DND-41 (cell line): Measurements from ENCODE around the gene SRMS.

Experiments used
- EZH2 ChIP-seq: IDR thresholded peaks from 3 replicates; pipeline ENCODE4 v1.6.1; 2012; ENCODE audit warnings: borderline replicate concordance, low read depth, mild to moderate bottlenecking, moderate library complexity, low read length, inconsistent platforms; ENCODE audit not compliant: severe bottlenecking
- TF ChIP-seq, protein P1 (sequence below): IDR thresholded peaks from 2 replicates; pipeline ENCODE4 v1.5.1; 2012; ENCODE audit warnings: borderline replicate concordance, low read length, moderate library complexity, mild to moderate bottlenecking; ENCODE audit not compliant: poor library complexity, severe bottlenecking; ENCODE audit errors: extremely low read depth

DNA sequence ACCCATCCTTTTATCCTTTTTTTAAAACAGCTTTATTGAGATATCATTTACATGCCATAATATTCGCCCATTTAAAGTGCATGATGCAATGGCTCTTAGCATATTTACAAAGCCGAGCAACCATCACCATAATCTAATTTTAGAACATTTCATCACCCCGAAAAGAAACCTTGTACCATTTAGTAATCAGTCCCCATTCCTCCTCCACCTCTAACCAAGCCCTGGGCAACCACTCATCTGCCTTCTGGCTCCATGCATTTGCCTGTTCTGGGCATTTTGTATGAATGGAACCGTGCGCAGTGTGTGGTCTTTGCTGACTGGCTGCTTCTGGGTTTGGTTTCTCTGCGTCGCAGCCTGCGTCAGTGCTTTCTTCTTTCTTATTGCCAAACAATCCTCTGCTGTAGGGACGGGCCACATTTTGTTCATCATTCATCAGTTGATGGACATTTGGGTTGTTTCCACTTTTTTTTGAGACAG is 38.4 kb downstream of the SRMS start:
- TF ChIP-seq, protein P1, sequence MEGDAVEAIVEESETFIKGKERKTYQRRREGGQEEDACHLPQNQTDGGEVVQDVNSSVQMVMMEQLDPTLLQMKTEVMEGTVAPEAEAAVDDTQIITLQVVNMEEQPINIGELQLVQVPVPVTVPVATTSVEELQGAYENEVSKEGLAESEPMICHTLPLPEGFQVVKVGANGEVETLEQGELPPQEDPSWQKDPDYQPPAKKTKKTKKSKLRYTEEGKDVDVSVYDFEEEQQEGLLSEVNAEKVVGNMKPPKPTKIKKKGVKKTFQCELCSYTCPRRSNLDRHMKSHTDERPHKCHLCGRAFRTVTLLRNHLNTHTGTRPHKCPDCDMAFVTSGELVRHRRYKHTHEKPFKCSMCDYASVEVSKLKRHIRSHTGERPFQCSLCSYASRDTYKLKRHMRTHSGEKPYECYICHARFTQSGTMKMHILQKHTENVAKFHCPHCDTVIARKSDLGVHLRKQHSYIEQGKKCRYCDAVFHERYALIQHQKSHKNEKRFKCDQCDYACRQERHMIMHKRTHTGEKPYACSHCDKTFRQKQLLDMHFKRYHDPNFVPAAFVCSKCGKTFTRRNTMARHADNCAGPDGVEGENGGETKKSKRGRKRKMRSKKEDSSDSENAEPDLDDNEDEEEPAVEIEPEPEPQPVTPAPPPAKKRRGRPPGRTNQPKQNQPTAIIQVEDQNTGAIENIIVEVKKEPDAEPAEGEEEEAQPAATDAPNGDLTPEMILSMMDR, result no peak
- TF ChIP-seq EZH2, result no peak
